WERI-Rb-1 (cell line): ENCODE results near the gene MRPL33.
A peak's percentile ranks its signal among the peaks of the same experiment; 100 is the strongest.

ENCODE experiments used
- DNase-seq: peaks from one replicate; pipeline ENCODE4 v3.0.0-alpha.2; 2020
- H3K27ac ChIP-seq: fragments of 250-450 bp; sonication (Bioruptor Pico); 2 replicates; pipeline ENCODE4 v1.5.1; 2020; ENCODE audit warnings: mild to moderate bottlenecking, moderate library complexity
- H3K27me3 ChIP-seq: fragments of 250-450 bp; sonication (Bioruptor Pico); 2 replicates; pipeline ENCODE4 v1.5.1; 2021; ENCODE audit warnings: mild to moderate bottlenecking, low read depth, moderate library complexity; ENCODE audit not compliant: insufficient read depth, severe bottlenecking
- H3K36me3 ChIP-seq: fragments of 250-450 bp; sonication (Bioruptor Pico); 2 replicates; pipeline ENCODE4 v1.5.1; 2020; ENCODE audit warnings: mild to moderate bottlenecking, moderate library complexity
- H3K4me3 ChIP-seq: 2 replicates; pipeline ENCODE4 v1.5.1; 2011; ENCODE audit warnings: low read depth, mild to moderate bottlenecking, control low read depth, low read length
- H3K9me3 ChIP-seq: fragments of 250-450 bp; sonication (Bioruptor Pico); 2 replicates; pipeline ENCODE4 v1.5.1; 2021; ENCODE audit warnings: mild to moderate bottlenecking, moderate library complexity; ENCODE audit not compliant: severe bottlenecking
- TF ChIP-seq, protein P1 (sequence below): IDR thresholded peaks from 2 replicates; pipeline ENCODE4 v1.5.1; 2011; ENCODE audit warnings: low read depth, mild to moderate bottlenecking, control low read depth, inconsistent platforms, low read length

MRPL33 gene

GRCh38 chr2:27805180-27805579, 33.7 kb downstream of the MRPL33 start:
- Histone ChIP-seq H3K27me3 (no peaks in the 10 kb centered on the region), H3K27ac (no peak overlapping the region), H3K4me3 (no peak overlapping the region), H3K36me3 (no peaks in the 10 kb centered on the region), H3K9me3 (no peaks in the 10 kb centered on the region)
- TF ChIP-seq, protein P1, sequence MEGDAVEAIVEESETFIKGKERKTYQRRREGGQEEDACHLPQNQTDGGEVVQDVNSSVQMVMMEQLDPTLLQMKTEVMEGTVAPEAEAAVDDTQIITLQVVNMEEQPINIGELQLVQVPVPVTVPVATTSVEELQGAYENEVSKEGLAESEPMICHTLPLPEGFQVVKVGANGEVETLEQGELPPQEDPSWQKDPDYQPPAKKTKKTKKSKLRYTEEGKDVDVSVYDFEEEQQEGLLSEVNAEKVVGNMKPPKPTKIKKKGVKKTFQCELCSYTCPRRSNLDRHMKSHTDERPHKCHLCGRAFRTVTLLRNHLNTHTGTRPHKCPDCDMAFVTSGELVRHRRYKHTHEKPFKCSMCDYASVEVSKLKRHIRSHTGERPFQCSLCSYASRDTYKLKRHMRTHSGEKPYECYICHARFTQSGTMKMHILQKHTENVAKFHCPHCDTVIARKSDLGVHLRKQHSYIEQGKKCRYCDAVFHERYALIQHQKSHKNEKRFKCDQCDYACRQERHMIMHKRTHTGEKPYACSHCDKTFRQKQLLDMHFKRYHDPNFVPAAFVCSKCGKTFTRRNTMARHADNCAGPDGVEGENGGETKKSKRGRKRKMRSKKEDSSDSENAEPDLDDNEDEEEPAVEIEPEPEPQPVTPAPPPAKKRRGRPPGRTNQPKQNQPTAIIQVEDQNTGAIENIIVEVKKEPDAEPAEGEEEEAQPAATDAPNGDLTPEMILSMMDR, result no peak
- DNase-seq, result no peak

- H3K27ac ChIP-seq, result no peak overlapping the region
- TF ChIP-seq, protein P1, result no peak
- no peak for DNase-seq
- no peaks in the 10 kb centered on the region for H3K27me3 ChIP-seq
- no peak overlapping the region for H3K4me3 ChIP-seq
- no peaks in the 10 kb centered on the region for H3K36me3 ChIP-seq
- H3K9me3 ChIP-seq, result no peaks in the 10 kb centered on the region
These were observed 35.0 kb downstream of the MRPL33 start for GRCh38 chr2:27806311-27807059.

GRCh38 chr2:27807476-27807875, 36.0 kb downstream of the MRPL33 start:
- no peak overlapping the region for H3K4me3 ChIP-seq
- peak; percentile 46 for DNase-seq
- TF ChIP-seq, protein P1, result peak; percentile 69
- no peak overlapping the region for H3K27ac ChIP-seq
- H3K36me3 ChIP-seq, result no peaks in the 10 kb centered on the region
- no peaks in the 10 kb centered on the region for H3K9me3 ChIP-seq
- H3K27me3 ChIP-seq, result no peaks in the 10 kb centered on the region

DNA sequence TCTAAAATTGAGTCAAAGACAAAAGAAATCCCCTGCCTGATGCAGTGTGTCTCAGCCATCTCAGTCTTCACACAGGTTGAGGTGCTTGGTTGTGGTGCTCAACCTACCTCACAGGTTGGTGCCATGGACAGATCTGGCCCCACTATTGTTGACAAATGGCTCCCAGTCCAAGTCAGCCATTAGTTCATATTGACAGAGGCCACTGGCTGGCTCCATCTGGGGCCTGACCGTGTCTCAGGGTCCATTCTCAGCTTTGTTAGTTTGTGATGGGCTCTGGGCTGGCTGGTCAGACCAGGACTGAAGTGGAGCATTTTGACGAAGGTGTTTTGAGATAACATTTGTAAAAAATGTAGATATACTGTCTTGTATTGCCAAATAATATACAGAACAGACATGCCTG, 36.9 kb downstream of the MRPL33 start:
- Histone ChIP-seq H3K27ac (no peak overlapping the region), H3K4me3 (no peak overlapping the region), H3K27me3 (no peaks in the 10 kb centered on the region), H3K9me3 (no peaks in the 10 kb centered on the region), H3K36me3 (no peaks in the 10 kb centered on the region)
- no peak for DNase-seq
- TF ChIP-seq, protein P1, result no peak

GRCh38 chr2:27808984-27809383, 37.5 kb downstream of the MRPL33 start:
- no peak overlapping the region for H3K27ac ChIP-seq
- H3K4me3 ChIP-seq, result no peak overlapping the region
- H3K36me3 ChIP-seq, result no peaks in the 10 kb centered on the region
- DNase-seq, result no peak
- TF ChIP-seq, protein P1, result no peak
- H3K9me3 ChIP-seq, result no peaks in the 10 kb centered on the region
- H3K27me3 ChIP-seq, result no peaks in the 10 kb centered on the region

- no peaks in the 10 kb centered on the region for H3K9me3 ChIP-seq
- no peaks in the 10 kb centered on the region for H3K27me3 ChIP-seq
- no peak overlapping the region for H3K27ac ChIP-seq
- H3K36me3 ChIP-seq, result no peaks in the 10 kb centered on the region
- no peak for DNase-seq
- TF ChIP-seq, protein P1, result no peak
- no peak overlapping the region for H3K4me3 ChIP-seq
These were observed 38.3 kb downstream of the MRPL33 start for GRCh38 chr2:27809761-27810241.
